Inferior parietal cortex (tissue), 1 donor: ENCODE measurements around the gene HPSE.
"Not testable (repeated sequence)": the region's sequence is repeated elsewhere in the genome, so short reads cannot be mapped to it uniquely, and the experiment has no call there.

ENCODE experiments used
- DNase-seq: peaks from one replicate; pipeline ENCODE4 v3.0.0-alpha.2; 2016; ENCODE audit errors: extremely low spot score

Gene HPSE

GRCh38 chr4:83283181-83283580 lies 51.5 kb downstream of the HPSE start:
- DNase-seq = no peak

DNA sequence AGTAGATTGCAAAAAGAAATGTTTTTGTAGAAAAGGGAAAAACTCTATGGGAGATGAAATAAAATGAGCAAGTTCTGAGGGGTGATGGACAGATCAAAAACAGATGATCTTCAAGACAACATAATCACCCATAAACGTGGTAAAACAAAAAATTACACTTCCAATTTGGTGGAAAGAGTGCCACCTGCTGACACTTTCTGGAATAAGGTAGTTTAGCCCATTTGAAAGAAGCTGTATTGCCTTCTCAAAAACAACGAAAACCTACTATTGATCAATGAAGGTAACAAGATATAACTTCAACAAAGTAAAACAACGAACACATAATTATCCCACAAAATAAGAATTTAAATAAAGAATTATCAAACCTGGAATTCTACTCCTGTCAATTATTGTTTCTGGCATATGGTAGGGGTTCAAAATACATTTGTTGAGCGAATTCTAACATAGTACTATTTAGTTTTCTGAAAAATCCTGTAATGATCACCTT lies 52.6 kb downstream of the HPSE start:
- DNase-seq = peak; percentile 85

DNA sequence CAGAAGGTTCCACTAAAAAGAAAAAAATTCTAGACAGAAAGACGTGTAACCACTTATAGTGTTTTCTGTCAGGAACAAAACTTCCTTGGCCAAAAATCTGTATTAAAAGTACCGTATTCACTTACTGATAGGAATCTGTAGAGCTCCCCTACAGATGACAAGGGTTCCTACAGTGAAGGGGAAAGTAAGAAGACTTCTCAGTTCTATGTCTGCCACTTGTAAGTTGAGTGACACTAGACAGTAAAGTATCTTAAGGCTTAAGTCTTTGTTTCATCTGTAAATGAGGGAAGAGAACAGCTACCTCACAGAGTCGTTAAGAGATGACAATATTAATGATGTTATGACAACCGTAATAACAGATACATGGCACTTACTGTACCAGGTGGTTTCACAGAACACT lies 53.3 kb downstream of the HPSE start:
- no peak for DNase-seq

DNA sequence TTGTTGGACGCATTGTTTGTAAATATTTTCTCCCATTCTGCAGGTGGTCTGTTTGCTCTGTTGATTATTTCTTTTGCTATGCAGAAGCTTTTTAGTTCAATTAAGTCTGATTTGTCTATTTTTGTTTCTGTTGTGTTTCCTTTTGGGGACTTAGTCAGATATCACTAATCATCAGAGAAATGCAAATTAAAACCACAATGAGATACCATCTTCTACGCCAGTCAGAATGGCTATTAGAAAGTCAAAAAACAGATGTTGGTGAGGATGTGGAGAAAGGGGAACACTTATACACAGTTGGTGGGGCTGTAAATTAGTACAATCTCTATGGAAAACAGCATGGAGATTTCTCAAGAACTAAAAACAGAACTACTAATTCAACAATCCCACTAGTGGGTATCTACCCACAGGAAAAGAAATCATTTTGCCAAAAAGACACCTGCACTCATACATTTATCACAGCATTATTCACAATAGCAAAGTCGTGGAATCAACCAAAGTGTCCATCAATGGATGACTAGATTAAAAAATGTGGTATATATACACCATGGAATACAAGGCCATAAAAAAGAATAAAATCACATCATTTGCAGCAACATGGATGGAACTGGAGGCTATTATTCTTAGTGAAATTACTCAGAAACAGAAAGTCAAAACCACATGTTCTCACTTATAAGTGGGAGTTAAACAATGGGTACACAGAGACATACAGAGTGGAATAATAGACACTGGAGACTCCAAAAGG lies 58.2 kb downstream of the HPSE start:
- DNase-seq = no peak

GRCh38 chr4:83273926-83274325 lies 60.7 kb downstream of the HPSE start:
- DNase-seq = not testable (repeated sequence)

- no peak for DNase-seq
Measured at GRCh38 chr4:83272900-83273299, 61.7 kb downstream of the HPSE start.

- DNase-seq = no peak
Measured at GRCh38 chr4:83269256-83269655, 65.4 kb downstream of the HPSE start.

GRCh38 chr4:83268491-83268890 lies 66.2 kb downstream of the HPSE start:
- no peak for DNase-seq

DNA sequence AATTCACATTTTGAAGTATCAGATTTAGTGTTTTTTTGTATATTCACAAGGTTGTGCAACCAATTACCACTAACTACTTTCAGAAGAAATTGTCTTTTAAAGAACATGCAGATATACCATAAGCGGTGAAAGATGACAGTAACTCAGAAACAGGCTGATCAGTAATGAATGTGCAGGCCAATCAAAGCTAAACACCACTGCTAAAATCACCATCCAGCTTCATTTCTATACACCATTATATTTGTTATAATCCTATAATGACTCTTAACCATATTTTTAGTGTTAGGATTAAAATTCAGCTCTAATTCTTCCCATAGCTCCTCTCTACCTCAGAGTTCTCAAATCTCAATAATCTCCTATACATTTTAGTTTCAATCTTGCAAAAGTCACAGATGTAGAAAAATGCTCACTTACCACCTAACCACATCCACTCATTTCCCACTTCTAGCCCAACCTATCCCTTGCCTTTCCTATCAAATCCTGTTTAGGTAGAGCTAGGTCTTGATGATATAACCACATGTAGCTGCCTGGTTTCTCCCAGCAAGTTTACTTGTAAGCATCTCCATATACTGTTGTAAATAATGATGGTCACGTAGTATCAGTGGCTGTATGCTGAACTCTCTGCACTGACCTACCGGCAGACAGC lies 66.7 kb downstream of the HPSE start:
- DNase-seq = no peak

- no peak for DNase-seq
Measured at GRCh38 chr4:83267121-83267829, 67.4 kb downstream of the HPSE start.

- DNase-seq = no peak
Measured at GRCh38 chr4:83266689-83267088, 68.0 kb downstream of the HPSE start.

GRCh38 chr4:83263106-83263505 lies 71.5 kb downstream of the HPSE start:
- DNase-seq = no peak

DNA sequence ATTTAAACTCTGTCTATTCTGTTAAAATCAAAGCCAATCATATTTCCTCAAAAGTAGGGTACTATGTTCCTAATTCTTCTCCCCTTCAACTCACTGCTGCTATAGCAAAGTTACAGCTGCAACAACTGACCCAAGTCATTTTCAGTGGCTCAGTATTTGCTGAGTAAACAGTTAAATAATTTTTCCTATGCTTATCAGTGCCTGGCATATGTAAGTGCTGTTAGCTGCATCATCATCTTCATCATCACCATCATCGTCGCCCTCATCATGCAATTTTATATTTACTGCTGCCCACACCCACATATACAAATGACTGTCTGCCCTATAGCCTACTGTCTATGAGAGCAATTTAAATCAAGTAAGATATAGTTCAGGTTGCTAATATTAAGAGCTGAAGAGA lies 72.0 kb downstream of the HPSE start:
- no peak for DNase-seq

- DNase-seq = no peak
Measured at GRCh38 chr4:83261307-83261706, 73.3 kb downstream of the HPSE start.

DNA sequence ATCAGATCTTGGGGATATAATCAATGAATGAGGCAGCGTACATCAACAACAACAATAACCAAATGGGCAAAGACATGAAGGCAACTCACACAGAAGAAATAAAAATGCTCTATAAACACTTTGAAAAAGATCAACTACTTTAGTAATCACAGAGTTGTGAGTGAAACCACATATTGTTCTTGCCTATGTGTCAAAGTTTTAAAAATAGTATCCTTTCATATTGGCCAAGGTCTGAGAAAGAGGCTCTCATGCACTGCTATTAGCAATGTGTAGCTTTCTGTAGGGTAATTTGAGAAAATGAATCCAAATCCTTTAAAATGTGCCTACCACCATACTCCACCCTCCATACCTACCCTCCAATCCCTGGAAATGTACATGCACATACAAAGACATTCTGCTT lies 75.1 kb downstream of the HPSE start:
- no peak for DNase-seq

DNA sequence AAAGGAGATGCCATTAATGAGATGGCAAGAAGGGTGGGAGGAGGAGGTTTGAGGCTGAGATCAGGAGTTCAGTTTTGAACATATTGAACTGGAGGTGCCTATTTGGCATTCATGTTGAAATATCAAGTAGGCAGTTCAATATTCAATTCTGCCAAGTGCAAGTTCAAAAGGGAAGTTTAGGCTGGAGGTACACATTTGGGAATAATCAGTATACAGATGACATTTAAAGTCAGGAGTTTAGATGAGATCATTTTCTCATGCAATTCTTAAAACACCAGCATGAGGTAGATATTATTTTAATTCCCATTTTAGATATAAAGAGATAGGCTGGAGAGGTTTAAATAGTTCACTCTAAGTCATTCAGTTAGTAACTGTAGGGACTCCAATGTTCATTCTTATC lies 76.2 kb downstream of the HPSE start:
- DNase-seq = no peak

- no peak for DNase-seq
Measured at GRCh38 chr4:83257811-83258210, 76.8 kb downstream of the HPSE start.

GRCh38 chr4:83255584-83255983 lies 79.1 kb downstream of the HPSE start:
- DNase-seq = no peak

- peak; percentile 40 for DNase-seq
Measured at GRCh38 chr4:83252782-83253405, 81.8 kb downstream of the HPSE start.

DNA sequence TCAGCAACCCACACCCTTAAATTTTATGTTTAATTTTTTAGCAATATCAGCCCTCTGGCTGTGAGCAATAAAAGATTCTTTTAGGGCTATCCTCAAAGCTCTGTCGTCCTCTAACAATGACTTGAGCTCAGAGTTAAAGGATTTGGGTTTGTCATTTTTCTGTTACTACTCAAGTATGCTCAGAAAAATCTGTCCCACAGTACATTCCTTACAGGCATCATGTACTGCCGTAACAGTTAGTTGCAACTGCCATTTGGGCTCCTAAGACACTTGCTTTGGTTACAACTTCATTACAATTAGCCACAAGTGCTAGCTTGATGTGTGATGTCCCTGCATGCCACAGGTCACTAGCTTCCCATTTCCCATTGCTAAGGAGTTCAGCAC lies 83.2 kb downstream of the HPSE start:
- no peak for DNase-seq

- DNase-seq = no peak
Measured at GRCh38 chr4:83250687-83251446, 83.8 kb downstream of the HPSE start.

GRCh38 chr4:83248486-83248885 lies 86.2 kb downstream of the HPSE start:
- no peak for DNase-seq
